HepG2 (cell line): Measurements from ENCODE around the gene ZNF541. TPM values are rescaled to one million over a fixed set of nuclear protein-coding genes. Genes with fewer than 3 reads are reported as not detected.

Source experiments
- ATAC-seq: fragments of 200-7000 bp; cut with Tn5 transposase; 3 replicates; pipeline ENCODE4 v1.9.1; 2020; ENCODE audit warnings: mild to moderate bottlenecking, moderate library complexity
- BruUV-seq: library from RNA; stranded (reverse); fragments of 400-500 nt; replicated peaks from 2 replicates; lab custom pipeline; 2021; lab: Mats Ljungman, UMichigan
- CTCF ChIA-PET: fragments of 300-600 bp; formaldehyde crosslinking; extraction: SDS; loops from one replicate; lab custom pipeline; 2021; ENCODE audit warnings: low total read pairs, inconsistent platforms, low intra/inter-chr PET ratio; lab: Yijun Ruan, JAX
- POLR2A ChIA-PET: fragments of 350-600 bp; sonication (Branson Sonifier 250); formaldehyde crosslinking; loops from one replicate; lab custom pipeline; 2020; ENCODE audit warnings: antibody characterized with exemption, inconsistent platforms; lab: Yijun Ruan, JAX
- DNase-seq: peaks from one replicate; pipeline ENCODE4 v3.0.0-alpha.2; 2015; ENCODE audit warnings: low spot score
- FAIRE-seq: peaks from 3 replicates; lab custom pipeline; 2011; peaks lifted over from hg19 to GRCh38; lab: Jason Lieb, UNC
- H2AFZ ChIP-seq: one replicate; pipeline ENCODE4 v1.6.1; 2011; ENCODE audit warnings: low read length, inconsistent platforms
- H3K27ac ChIP-seq: fragments of 300-600 bp; 3 replicates; pipeline ENCODE4 v1.8.0; 2011; ENCODE audit warnings: mixed run types, mild to moderate bottlenecking, mixed read lengths, low read length, inconsistent platforms; ENCODE audit not compliant: insufficient read depth; ENCODE audit errors: extremely low read length
- H3K27me3 ChIP-seq, 2 experiments: fragments of 200-600 bp in 1 of 2; 2 replicates in 1 of 2; 3 replicates in 1 of 2; pipeline versions ENCODE4 v1.6.0 to v1.8.0; 2011; ENCODE audit warnings: low read length in 2 of 2, mild to moderate bottlenecking in 2 of 2, moderate library complexity in 2 of 2, inconsistent platforms in 1 of 2; ENCODE audit not compliant: insufficient read depth in 2 of 2, control insufficient read depth in 1 of 2
- H3K36me3 ChIP-seq, 2 experiments: fragments of 200-600 bp in 1 of 2; replicated peaks in 1 of 2; 2 replicates in 1 of 2; 3 replicates in 1 of 2; pipeline versions ENCODE4 v1.5.1 to v1.8.0; 2011; ENCODE audit warnings: low read length in 2 of 2, inconsistent platforms in 1 of 2; ENCODE audit not compliant: insufficient read depth in 2 of 2, control insufficient read depth in 1 of 2
- H3K4me1 ChIP-seq: 2 replicates; pipeline ENCODE4 v1.5.1; 2012; ENCODE audit warnings: low read length, inconsistent platforms; ENCODE audit not compliant: insufficient read depth
- H3K4me2 ChIP-seq: 2 replicates; pipeline ENCODE4 v1.6.0; 2011; ENCODE audit warnings: low read depth, low read length, inconsistent platforms
- H3K4me3 ChIP-seq, 3 experiments: fragments of 200-600 bp in 1 of 3; sonication (generic), shearing (Covaris generic) in 1 of 3; replicated peaks in 1 of 3; 2 replicates each; pipeline ENCODE4 v1.5.1; 2011 to 2016; ENCODE audit warnings: low read length in 3 of 3, inconsistent platforms in 2 of 3, low read depth in 2 of 3, mild to moderate bottlenecking in 2 of 3, control low read depth in 1 of 3, mixed read lengths in 1 of 3; ENCODE audit not compliant: insufficient read depth in 1 of 3
- H3K79me2 ChIP-seq: one replicate; pipeline ENCODE4 v1.6.1; 2011; ENCODE audit warnings: low read length, inconsistent platforms; ENCODE audit not compliant: insufficient read depth
- H3K9ac ChIP-seq: 2 replicates; pipeline ENCODE4 v1.6.0; 2011; ENCODE audit warnings: mild to moderate bottlenecking, low read depth, low read length, inconsistent platforms; ENCODE audit not compliant: insufficient read depth
- H3K9me3 ChIP-seq: 2 replicates; pipeline ENCODE4 v1.5.1; 2012; ENCODE audit warnings: mild to moderate bottlenecking, low read length
- H4K20me1 ChIP-seq: 2 replicates; pipeline ENCODE4 v1.6.0; 2011; ENCODE audit warnings: inconsistent platforms, mild to moderate bottlenecking, low read length, moderate library complexity; ENCODE audit not compliant: insufficient read depth
- AHR ChIP-seq: IDR thresholded peaks from 2 replicates; pipeline ENCODE4 v1.6.1; 2018; ENCODE audit warnings: missing genetic modification reagents, missing compliant biosample characterization
- DMTF1 ChIP-seq: sonication (generic); formaldehyde crosslinking; IDR thresholded peaks from 2 replicates; pipeline ENCODE4 v1.4.0; 2020; ENCODE audit warnings: mild to moderate bottlenecking, missing genetic modification reagents
- MAFF ChIP-seq: IDR thresholded peaks from 2 replicates; pipeline ENCODE4 v1.6.1; 2011; ENCODE audit warnings: low read depth, low read length, improper control_type of control experiment
- PHF20 ChIP-seq: sonication (generic); formaldehyde crosslinking; IDR thresholded peaks from 2 replicates; pipeline ENCODE4 v1.5.0; 2020; ENCODE audit warnings: mild to moderate bottlenecking, missing genetic modification reagents
- SAFB2 ChIP-seq: sonication (generic); formaldehyde crosslinking; IDR thresholded peaks from 2 replicates; pipeline ENCODE4 v1.5.1; 2020; ENCODE audit warnings: missing genetic modification reagents, low read depth, mild to moderate bottlenecking, borderline replicate concordance
- SOX13 ChIP-seq, 3 experiments: fragments of 450-650 bp in 1 of 3; sonication (generic) in 1 of 3; formaldehyde crosslinking in 1 of 3; IDR thresholded peaks in 2 of 3; conservative IDR thresholded peaks in 1 of 3; 2 replicates each; pipeline versions ENCODE4 v1.5.0 to v1.6.1; 2016 to 2020; ENCODE audit warnings: antibody characterized with exemption in 1 of 3, mild to moderate bottlenecking in 1 of 3, missing compliant biosample characterization in 1 of 3, missing genetic modification reagents in 1 of 3, moderate library complexity in 1 of 3
- TMF1 ChIP-seq: sonication (generic); formaldehyde crosslinking; IDR thresholded peaks from 2 replicates; pipeline ENCODE4 v1.8.1; 2022; ENCODE audit warnings: low read depth, missing genetic modification reagents
- ZBTB7B ChIP-seq: sonication (generic); formaldehyde crosslinking; IDR thresholded peaks from 2 replicates; pipeline ENCODE4 v1.4.0; 2020; ENCODE audit warnings: missing genetic modification reagents
- ZNF260 ChIP-seq: sonication (generic); formaldehyde crosslinking; IDR thresholded peaks from 2 replicates; pipeline ENCODE4 v1.4.0; 2020; ENCODE audit warnings: missing genetic modification reagents, low read depth, mild to moderate bottlenecking, borderline replicate concordance
- ZNF292 ChIP-seq: sonication (generic); formaldehyde crosslinking; IDR thresholded peaks from 2 replicates; pipeline ENCODE4 v1.8.1; 2022; ENCODE audit warnings: mild to moderate bottlenecking, low read depth, missing genetic modification reagents, borderline replicate concordance
- ZNF337 ChIP-seq: sonication (generic); formaldehyde crosslinking; IDR thresholded peaks from 2 replicates; pipeline ENCODE4 v1.5.1; 2020; ENCODE audit warnings: missing genetic modification reagents, low read depth, mild to moderate bottlenecking, borderline replicate concordance
- ZNF446 ChIP-seq: sonication (generic); formaldehyde crosslinking; IDR thresholded peaks from 2 replicates; pipeline ENCODE4 v1.5.0; 2020; ENCODE audit warnings: mild to moderate bottlenecking, missing genetic modification reagents
- ZNF687 ChIP-seq: sonication (generic); formaldehyde crosslinking; IDR thresholded peaks from 2 replicates; pipeline ENCODE4 v1.5.1; 2020; ENCODE audit warnings: mild to moderate bottlenecking, missing genetic modification reagents, moderate library complexity
- ZNF766 ChIP-seq: sonication (generic); formaldehyde crosslinking; IDR thresholded peaks from 2 replicates; pipeline ENCODE4 v1.5.0; 2020; ENCODE audit warnings: missing genetic modification reagents, borderline replicate concordance
- ZNF891 ChIP-seq: sonication (generic); formaldehyde crosslinking; IDR thresholded peaks from 2 replicates; pipeline ENCODE4 v1.5.0; 2020; ENCODE audit warnings: mild to moderate bottlenecking, missing genetic modification reagents
- WGBS: methylation state at CpG from one replicate; pipeline ENCODE4 v1.1.6; 2017; ENCODE audit warnings: low lambda C conversion rate; 5-methylcytosine and 5-hydroxymethylcytosine counted together
- in situ Hi-C: cut with HindIII; loops from 2 replicates; pipeline ENCODE4 v1.10.0; 2017; ENCODE audit warnings: low pct_unique_long_range_greater_than_20kb; ENCODE audit not compliant: extremely low pct_ligation_motif_present
- intact Hi-C: fragments of 100-400 bp; cut with micrococcal nuclease; formaldehyde crosslinking; loops from one replicate; pipeline ENCODE4 v1.10.0; 2022; ENCODE audit not compliant: unreplicated experiment
- polyA plus RNA-seq, 8 experiments: library from polyadenylated mRNA; depleted of rRNA in 3 of 8; stranded (reverse) in 7 of 8; unstranded in 1 of 8; fragments of >200 nt; fragmentation: Illumina TruSeq in 4 of 8; extraction: Trizol in 4 of 8; gene quantifications; 2 replicates each; pipeline versions ENCODE4 v1.2.1 to v1.2.3, GENCODE V29; 2011 to 2016; ENCODE audit warnings: low read depth in 4 of 8, missing spikeins in 1 of 8, mixed read lengths in 1 of 8; ENCODE audit not compliant: insufficient read depth in 1 of 8
- total RNA-seq, 5 experiments: library from RNA; depleted of rRNA; stranded (reverse); fragments of >200 nt; fragmentation: Illumina TruSeq; extraction: Trizol; gene quantifications; 2 replicates each; pipeline ENCODE4 v1.2.3, GENCODE V29; 2016; ENCODE audit warnings: low read depth in 1 of 5

Gene ZNF541
- total and polyA plus RNA-seq, 2 of the 13 experiments (the other 11 are each of a cell fraction or from before 2014, with no cell fraction given), result 0.03 to 0.04 TPM

GRCh38 chr19:47545061-47545948 is 27.6 kb downstream of the ZNF541 start (continued):
- TF ChIP-seq ZNF292 (CRISPR knock-in tag), result no peak
- TF ChIP-seq AHR (CRISPR knock-in tag), result no peak
- TF ChIP-seq DMTF1 (CRISPR knock-in tag), result no peak

- no peak for DNase-seq
- H4K20me1 ChIP-seq, result no peaks in the 10 kb centered on the region
- TF ChIP-seq ZBTB7B (CRISPR knock-in tag), result no peak
- no peak for TF ChIP-seq ZNF891 (CRISPR knock-in tag)
- TF ChIP-seq ZNF260 (CRISPR knock-in tag), result no peak
- no peak for TF ChIP-seq SOX13 (IDR thresholded peaks at IDR 0.05)
- no peak for TF ChIP-seq SOX13 (CRISPR knock-in tag; conservative IDR thresholded peaks at IDR 0.05 in 1 of 2, IDR thresholded peaks at IDR 0.05 in 1 of 2)
- TF ChIP-seq ZNF687 (CRISPR knock-in tag), result no peak
- no peak for TF ChIP-seq MAFF
- TF ChIP-seq PHF20 (CRISPR knock-in tag), result no peak
- no peak for TF ChIP-seq ZNF337 (CRISPR knock-in tag)
- TF ChIP-seq TMF1, result no peak
- TF ChIP-seq ZNF766, result no peak
- no peak for TF ChIP-seq ZNF446 (CRISPR knock-in tag)
- no peak for TF ChIP-seq SAFB2 (CRISPR knock-in tag)
- TF ChIP-seq, all 625 proteins: peak for 0
- H2AFZ ChIP-seq, result no peak overlapping the region
- no peak overlapping the region for H3K27ac ChIP-seq
- H3K36me3 ChIP-seq, result no peaks in the 10 kb centered on the region
- in situ Hi-C loops (loop anchor here (5.0 kb wide), 1 partner anchor 153 kb away; no protein-coding TSS in a partner anchor), intact Hi-C loops (no loop called here)
- H3K9ac ChIP-seq, result no peak overlapping the region
- WGBS, result 89% methylated on average over 8 of the region's 22 CpGs
- peaks cover 5% of the 10 kb centered on the region for H3K4me1 ChIP-seq
- ATAC-seq (no peak), FAIRE-seq (no peak)
- no TSS peak for BruUV-seq
- ChIA-PET POLR2A (no interaction called here), CTCF (no interaction called here)
- H3K79me2 ChIP-seq, result no peaks in the 10 kb centered on the region
- H3K4me3 ChIP-seq, result no peak overlapping the region
- H3K4me2 ChIP-seq, result no peak overlapping the region
- peaks cover 4 to 22% of the 10 kb centered on the region in 2 experiments; a peak in 3 of 5 replicates for H3K27me3 ChIP-seq
- H3K9me3 ChIP-seq, result no peaks in the 10 kb centered on the region
Measured at GRCh38 chr19:47544476-47544875, 28.5 kb downstream of the ZNF541 start.
